KMS-11 (cell line): ENCODE results near the gene SGO2.

Experiments
- H2AFZ ChIP-seq: fragments of 200-600 bp; sonication (generic); 2 replicates; pipeline ENCODE4 v1.6.1; 2016; ENCODE audit warnings: antibody characterized with exemption, mixed run types, low read depth
- H3K27ac ChIP-seq: fragments of 200-600 bp; sonication (generic); 2 replicates; pipeline ENCODE4 v1.6.1; 2016; ENCODE audit warnings: mild to moderate bottlenecking, mixed run types
- H3K27me3 ChIP-seq: fragments of 200-600 bp; sonication (generic); 2 replicates; pipeline ENCODE4 v1.6.1; 2017; ENCODE audit warnings: mild to moderate bottlenecking, low read depth, mixed run types, moderate library complexity; ENCODE audit not compliant: insufficient read depth
- H3K36me3 ChIP-seq: fragments of 200-600 bp; sonication (generic); 2 replicates; pipeline ENCODE4 v1.6.1; 2017; ENCODE audit warnings: mild to moderate bottlenecking, mixed run types; ENCODE audit not compliant: insufficient read depth
- H3K4me1 ChIP-seq: fragments of 200-600 bp; sonication (generic); 2 replicates; pipeline ENCODE4 v1.6.1; 2016; ENCODE audit warnings: mild to moderate bottlenecking, low read depth, mixed run types; ENCODE audit not compliant: poor library complexity, severe bottlenecking
- H3K4me2 ChIP-seq: fragments of 200-600 bp; sonication (generic); 2 replicates; pipeline ENCODE4 v1.7.0; 2016; ENCODE audit warnings: mild to moderate bottlenecking, mixed run types
- H3K4me3 ChIP-seq: fragments of 200-600 bp; sonication (generic); IDR thresholded peaks from 2 replicates; pipeline ENCODE4 v1.6.1; 2017; ENCODE audit warnings: low read depth, low read length, mixed read lengths; ENCODE audit not compliant: insufficient read depth
- H3K79me2 ChIP-seq: fragments of 200-600 bp; sonication (generic); 2 replicates; pipeline ENCODE4 v1.6.1; 2016; ENCODE audit warnings: low read depth, mixed run types; ENCODE audit not compliant: insufficient read depth
- H3K9ac ChIP-seq: fragments of 200-600 bp; sonication (generic); 2 replicates; pipeline ENCODE4 v1.6.1; 2016; ENCODE audit warnings: mild to moderate bottlenecking, mixed run types
- H4K20me1 ChIP-seq: fragments of 200-600 bp; sonication (generic); 2 replicates; pipeline ENCODE4 v1.6.1; 2016; ENCODE audit warnings: mild to moderate bottlenecking, mixed run types; ENCODE audit not compliant: insufficient read depth
- CTCF ChIP-seq: fragments of 200-600 bp; sonication (generic); conservative IDR thresholded peaks from 2 replicates; pipeline ENCODE4 v1.6.1; 2017; ENCODE audit warnings: low read depth, mild to moderate bottlenecking, antibody characterized with exemption, low read length, moderate library complexity, mixed read lengths

The SGO2 gene

GRCh38 chr2:200586644-200586975, 60.6 kb downstream of the SGO2 start:
- H2AFZ ChIP-seq = no peak overlapping the region

DNA sequence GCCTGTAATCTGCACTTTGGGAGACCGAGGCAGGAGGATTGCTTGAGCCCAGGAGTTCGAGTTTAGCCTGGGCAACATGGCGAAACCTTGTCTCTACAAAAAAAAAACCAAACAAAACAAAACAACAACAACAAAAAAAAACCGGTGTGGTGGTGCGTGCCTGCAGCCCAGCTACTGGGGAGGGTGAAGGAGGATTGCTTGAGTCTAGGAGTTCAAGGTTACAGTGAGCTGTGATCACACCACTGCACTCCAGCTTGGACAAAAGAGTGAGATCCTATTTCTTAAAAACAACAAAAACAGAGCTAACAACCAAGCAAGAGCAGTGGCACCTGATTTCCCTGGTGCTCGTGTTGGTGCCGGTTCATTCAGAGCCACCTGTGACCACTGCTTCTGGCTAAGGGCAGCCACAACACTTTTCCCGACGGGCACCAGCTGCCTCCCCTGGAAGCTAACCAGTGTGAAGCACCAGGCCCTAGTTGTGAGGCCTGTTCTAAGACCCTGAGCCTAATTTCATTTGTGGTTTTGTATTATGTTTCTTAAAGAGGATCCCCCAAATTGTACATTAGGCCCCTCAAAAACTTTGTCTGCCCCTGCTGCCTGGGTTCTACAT, 61.1 kb downstream of the SGO2 start:
- Histone ChIP-seq H3K79me2 (no peaks in the 10 kb centered on the region), H3K4me3 (no peak overlapping the region), H3K9ac (no peak overlapping the region), H3K4me1 (no peaks in the 10 kb centered on the region), H3K27ac (no peak overlapping the region), H2AFZ (no peak overlapping the region), H3K4me2 (no peak overlapping the region), H3K36me3 (no peaks in the 10 kb centered on the region), H3K27me3 (no peaks in the 10 kb centered on the region), H4K20me1 (no peaks in the 10 kb centered on the region)
- no peak for TF ChIP-seq CTCF

More at GRCh38 chr2:200586644-200586975, 60.6 kb downstream of the SGO2 start:
- H4K20me1 ChIP-seq = no peaks in the 10 kb centered on the region
- no peak for TF ChIP-seq CTCF
- no peaks in the 10 kb centered on the region for H3K36me3 ChIP-seq
- H3K27ac ChIP-seq = no peak overlapping the region
- no peaks in the 10 kb centered on the region for H3K79me2 ChIP-seq
- H3K4me2 ChIP-seq = no peak overlapping the region
- H3K4me1 ChIP-seq = no peaks in the 10 kb centered on the region
- H3K9ac ChIP-seq = no peak overlapping the region
- H3K27me3 ChIP-seq = no peaks in the 10 kb centered on the region
- H3K4me3 ChIP-seq = no peak overlapping the region

- H3K9ac ChIP-seq = no peak overlapping the region
- H3K4me2 ChIP-seq = no peak overlapping the region
- H4K20me1 ChIP-seq = no peaks in the 10 kb centered on the region
- no peak for TF ChIP-seq CTCF
- no peaks in the 10 kb centered on the region for H3K4me1 ChIP-seq
- H3K27me3 ChIP-seq = no peaks in the 10 kb centered on the region
- no peaks in the 10 kb centered on the region for H3K36me3 ChIP-seq
- H3K4me3 ChIP-seq = no peak overlapping the region
- H3K79me2 ChIP-seq = no peaks in the 10 kb centered on the region
- no peak overlapping the region for H3K27ac ChIP-seq
- no peak overlapping the region for H2AFZ ChIP-seq
These were observed 62.2 kb downstream of the SGO2 start for GRCh38 chr2:200588076-200588678.

- Histone ChIP-seq H3K27me3 (no peaks in the 10 kb centered on the region), H2AFZ (no peak overlapping the region), H3K4me2 (no peak overlapping the region), H3K36me3 (no peaks in the 10 kb centered on the region), H3K9ac (no peak overlapping the region), H4K20me1 (no peaks in the 10 kb centered on the region), H3K4me1 (no peaks in the 10 kb centered on the region), H3K27ac (no peak overlapping the region), H3K79me2 (no peaks in the 10 kb centered on the region), H3K4me3 (no peak overlapping the region)
- no peak for TF ChIP-seq CTCF
These were observed 64.1 kb downstream of the SGO2 start for GRCh38 chr2:200590090-200590489.
